ENCODE results near the gene TMTC2. TPM values are rescaled to one million over a fixed set of nuclear protein-coding genes. Genes with fewer than 3 reads are reported as not detected.

The TMTC2 gene
- polyA plus RNA-seq, 1 experiment: 1.6 TPM

GRCh38 chr12:82793751-82794281 is 107.1 kb downstream of the TMTC2 start:
- TF ChIP-seq CTCF (IDR thresholded peaks at IDR 0.05; ENCODE audit: low read depth, low read length): no peak
- CTCF ChIA-PET: no interaction called here
- no peak for DNase-seq (ENCODE audit: low read depth, low spot score)

GRCh38 chr12:82797480-82797879 is 110.8 kb downstream of the TMTC2 start:
- TF ChIP-seq CTCF (IDR thresholded peaks at IDR 0.05; ENCODE audit: low read depth, low read length): no peak
- H3K4me3 ChIP-seq (ENCODE audit: low read depth, low read length): no peak overlapping the region
- DNase-seq (ENCODE audit: low read depth, low spot score): no peak
- POLR2A ChIA-PET: no interaction called here
- H3K27me3 ChIP-seq (ENCODE audit: control insufficient read depth, insufficient read depth, low read length): no peaks in the 10 kb centered on the region
- CTCF ChIA-PET: no interaction called here
- H3K27ac ChIP-seq (ENCODE audit: low read depth, low read length): no peak overlapping the region
- H3K9me3 ChIP-seq (ENCODE audit: control insufficient read depth, insufficient read depth, low read length): peaks cover 9% of the 10 kb centered on the region; the same call in 1 of the 2 replicates

More at GRCh38 chr12:82793751-82794281, 107.1 kb downstream of the TMTC2 start:
- POLR2A ChIA-PET: no interaction called here
- peaks cover 3% of the 10 kb centered on the region; the same call in 1 of the 2 replicates for H3K9me3 ChIP-seq (ENCODE audit: control insufficient read depth, insufficient read depth, low read length)
- H3K27ac ChIP-seq (ENCODE audit: low read depth, low read length): no peak overlapping the region
- no peak overlapping the region for H3K4me3 ChIP-seq (ENCODE audit: low read depth, low read length)
- no peaks in the 10 kb centered on the region for H3K27me3 ChIP-seq (ENCODE audit: control insufficient read depth, insufficient read depth, low read length)

GRCh38 chr12:82800185-82800584 is 113.5 kb downstream of the TMTC2 start:
- peaks cover 9% of the 10 kb centered on the region; the same call in 1 of the 2 replicates for H3K9me3 ChIP-seq (ENCODE audit: control insufficient read depth, insufficient read depth, low read length)
- no peak for DNase-seq (ENCODE audit: low read depth, low spot score)
- no peaks in the 10 kb centered on the region for H3K27me3 ChIP-seq (ENCODE audit: control insufficient read depth, insufficient read depth, low read length)
- no peak for TF ChIP-seq CTCF (IDR thresholded peaks at IDR 0.05; ENCODE audit: low read depth, low read length)
- ChIA-PET CTCF (no interaction called here), POLR2A (no interaction called here)
- no peak overlapping the region for H3K4me3 ChIP-seq (ENCODE audit: low read depth, low read length)
- H3K27ac ChIP-seq (ENCODE audit: low read depth, low read length): no peak overlapping the region

- Histone ChIP-seq H3K4me3 (ENCODE audit: low read depth, low read length) (no peak overlapping the region), H3K27me3 (ENCODE audit: control insufficient read depth, insufficient read depth, low read length) (no peaks in the 10 kb centered on the region), H3K27ac (ENCODE audit: low read depth, low read length) (no peak overlapping the region), H3K9me3 (ENCODE audit: control insufficient read depth, insufficient read depth, low read length) (peaks cover 9% of the 10 kb centered on the region; the same call in 1 of the 2 replicates)
- POLR2A ChIA-PET: no interaction called here
- no peak for DNase-seq (ENCODE audit: low read depth, low spot score)
- CTCF ChIA-PET: no interaction called here
- TF ChIP-seq CTCF (IDR thresholded peaks at IDR 0.05; ENCODE audit: low read depth, low read length): no peak
Observed at GRCh38 chr12:82801951-82802610, 115.4 kb downstream of the TMTC2 start.

GRCh38 chr12:82803201-82803600 is 116.5 kb downstream of the TMTC2 start:
- Histone ChIP-seq H3K4me3 (ENCODE audit: low read depth, low read length) (no peak overlapping the region), H3K9me3 (ENCODE audit: control insufficient read depth, insufficient read depth, low read length) (peaks cover 9% of the 10 kb centered on the region; the same call in 1 of the 2 replicates), H3K27me3 (ENCODE audit: control insufficient read depth, insufficient read depth, low read length) (no peaks in the 10 kb centered on the region), H3K27ac (ENCODE audit: low read depth, low read length) (no peak overlapping the region)
- TF ChIP-seq CTCF (IDR thresholded peaks at IDR 0.05; ENCODE audit: low read depth, low read length): no peak
- POLR2A ChIA-PET: no interaction called here
- no peak for DNase-seq (ENCODE audit: low read depth, low spot score)
- CTCF ChIA-PET: no interaction called here
